NCI-H1694 (cell line): ENCODE data around the gene RUSF1.
"Not testable (repeated sequence)": the region's sequence is repeated elsewhere in the genome, so short reads cannot be mapped to it uniquely, and the experiment has no call there.

Experiments
- DNase-seq: peaks from one replicate; lab custom pipeline; 2025; lab: John Stamatoyannopoulos, UW

Gene RUSF1

GRCh38 chr16:31452631-31453106 is 55.5 kb downstream of the RUSF1 start:
- DNase-seq: no peak

GRCh38 chr16:31451681-31452351 is 56.4 kb downstream of the RUSF1 start:
- DNase-seq: peak; percentile 10

- DNase-seq: no peak
Observed at GRCh38 chr16:31451201-31451600, 57.0 kb downstream of the RUSF1 start.

GRCh38 chr16:31445931-31446330 is 62.3 kb downstream of the RUSF1 start:
- not testable (repeated sequence) for DNase-seq

- DNase-seq: no peak
Observed at GRCh38 chr16:31441956-31442355, 66.2 kb downstream of the RUSF1 start.

GRCh38 chr16:31440516-31441184 is 67.5 kb downstream of the RUSF1 start:
- no peak for DNase-seq

- no peak for DNase-seq
Observed at GRCh38 chr16:31439519-31439918, 68.7 kb downstream of the RUSF1 start.
